H4 (cell line): ENCODE data around the gene NDN. TPM values are rescaled to one million over a fixed set of nuclear protein-coding genes. Genes with fewer than 3 reads are reported as not detected.
A peak's percentile ranks its signal among the peaks of the same experiment; 100 is the strongest.

Source experiments
- DNase-seq: peaks from one replicate; pipeline ENCODE4 v3.0.0-alpha.2; 2015; ENCODE audit warnings: low spot score
- total RNA-seq: library from RNA; depleted of rRNA; stranded (reverse); fragments of >200 nt; shearing (Covaris generic); gene quantifications from 2 replicates; pipeline ENCODE4 v1.2.3, GENCODE V29; 2014; rRNA removed

NDN gene
- total RNA-seq, 1 experiment from 2014 or later: 1.3 TPM

DNA sequence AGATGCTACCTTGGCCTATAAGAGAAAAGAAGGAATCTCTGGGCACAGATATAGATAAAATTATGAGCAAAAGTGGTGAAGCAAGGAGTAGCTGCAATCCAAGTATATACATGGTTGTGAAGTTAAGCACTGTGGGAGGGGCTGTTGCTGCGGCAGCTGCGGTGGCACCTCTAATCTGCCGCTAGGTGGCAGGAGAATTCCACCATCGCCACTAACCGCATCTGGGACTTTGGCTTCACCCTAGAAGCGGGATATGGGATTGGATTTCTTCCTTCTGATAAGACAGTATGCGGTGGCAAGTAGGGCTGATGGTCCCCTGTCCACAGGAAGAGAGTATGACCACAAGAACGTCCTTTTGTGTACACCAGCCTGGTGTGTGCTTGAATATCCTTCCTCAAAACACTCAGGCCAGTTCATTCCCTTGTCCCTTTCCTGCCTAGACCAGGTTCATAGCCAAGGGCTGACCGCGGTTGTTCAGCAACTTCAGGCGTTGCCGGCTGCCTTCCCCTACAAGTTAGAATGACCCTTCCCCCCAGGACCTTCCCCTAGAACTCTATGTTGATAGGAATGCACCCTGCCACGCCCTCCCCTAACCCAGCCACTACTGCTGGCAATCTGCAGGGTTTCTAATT is 44.6 kb downstream of the NDN start:
- peak; percentile 58 for DNase-seq

Other genes with a start within 250 kb of the NDN start
- gene GOLGA6L2, start 240.1 kb downstream of the NDN start, total RNA-seq: not detected in 2 replicates
- gene MKRN3, start 121.6 kb downstream of the NDN start, total RNA-seq: 5.6 and 9.6 TPM in 2 replicates
- 0.27 TPM in 1 of 2 replicates, not detected in the other for gene MAGEL2, start 39.4 kb downstream of the NDN start, total RNA-seq